SK-N-SH (cell line): ENCODE data around the gene PMF1.
"Not testable (repeated sequence)": the region's sequence is repeated elsewhere in the genome, so short reads cannot be mapped to it uniquely, and the experiment has no call there.

Experiments used
- POLR2AphosphoS5 ChIP-seq: IDR thresholded peaks from 2 replicates; pipeline ENCODE4 v1.6.1; 2012; ENCODE audit warnings: low read depth, low read length
- TAF1 ChIP-seq: IDR thresholded peaks from 2 replicates; pipeline ENCODE4 v1.6.1; 2012; ENCODE audit warnings: low read depth, mild to moderate bottlenecking, low read length, moderate library complexity, borderline replicate concordance
- TF ChIP-seq, protein P1 (sequence below): IDR thresholded peaks from 2 replicates; pipeline ENCODE4 v1.4.0; 2012; ENCODE audit warnings: low read depth
- TF ChIP-seq, protein P2 (sequence below): fragments of 200-600 bp; sonication (generic); IDR thresholded peaks from 2 replicates; pipeline ENCODE4 v1.6.1; 2017; ENCODE audit warnings: antibody characterized with exemption, mild to moderate bottlenecking, moderate library complexity

DNA sequence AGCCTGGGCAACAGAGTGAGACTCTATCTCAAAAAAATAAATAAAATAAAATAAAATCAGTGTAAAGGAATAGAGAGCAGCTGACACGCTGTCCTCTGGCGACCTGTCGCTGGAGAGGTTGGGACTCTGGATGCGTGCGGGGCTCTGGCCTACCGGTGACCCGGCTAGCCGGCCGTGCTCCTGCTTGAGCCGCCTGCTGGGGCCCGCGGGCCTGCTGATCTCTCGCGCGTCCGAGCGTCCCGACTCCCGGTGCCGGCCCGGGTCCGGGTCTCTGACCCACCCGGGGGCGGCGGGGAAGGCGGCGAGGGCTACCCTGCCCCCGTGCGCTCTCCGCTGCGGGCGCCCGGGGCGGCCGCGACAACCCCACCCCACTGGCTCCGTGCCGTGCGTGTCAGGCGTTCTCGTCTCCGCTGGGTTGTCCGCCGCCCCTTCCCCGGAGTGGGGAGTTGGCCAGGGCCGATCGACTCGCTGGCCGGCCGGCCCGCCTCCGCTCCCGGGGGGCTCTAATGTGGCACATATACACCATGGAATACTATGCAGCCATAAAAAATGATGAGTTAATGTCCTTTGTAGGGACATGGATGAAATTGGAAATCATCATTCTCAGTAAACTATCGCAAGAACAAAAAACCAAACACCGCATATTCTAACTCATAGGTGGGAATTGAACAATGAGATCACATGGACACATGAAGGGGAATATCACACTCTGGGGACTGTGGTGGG is 3.7 kb downstream of the PMF1 start:
- TF ChIP-seq, protein P1, sequence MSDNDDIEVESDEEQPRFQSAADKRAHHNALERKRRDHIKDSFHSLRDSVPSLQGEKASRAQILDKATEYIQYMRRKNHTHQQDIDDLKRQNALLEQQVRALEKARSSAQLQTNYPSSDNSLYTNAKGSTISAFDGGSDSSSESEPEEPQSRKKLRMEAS = not testable (repeated sequence)
- TF ChIP-seq POLR2AphosphoS5, TAF1: not testable (repeated sequence)
- TF ChIP-seq, protein P2, sequence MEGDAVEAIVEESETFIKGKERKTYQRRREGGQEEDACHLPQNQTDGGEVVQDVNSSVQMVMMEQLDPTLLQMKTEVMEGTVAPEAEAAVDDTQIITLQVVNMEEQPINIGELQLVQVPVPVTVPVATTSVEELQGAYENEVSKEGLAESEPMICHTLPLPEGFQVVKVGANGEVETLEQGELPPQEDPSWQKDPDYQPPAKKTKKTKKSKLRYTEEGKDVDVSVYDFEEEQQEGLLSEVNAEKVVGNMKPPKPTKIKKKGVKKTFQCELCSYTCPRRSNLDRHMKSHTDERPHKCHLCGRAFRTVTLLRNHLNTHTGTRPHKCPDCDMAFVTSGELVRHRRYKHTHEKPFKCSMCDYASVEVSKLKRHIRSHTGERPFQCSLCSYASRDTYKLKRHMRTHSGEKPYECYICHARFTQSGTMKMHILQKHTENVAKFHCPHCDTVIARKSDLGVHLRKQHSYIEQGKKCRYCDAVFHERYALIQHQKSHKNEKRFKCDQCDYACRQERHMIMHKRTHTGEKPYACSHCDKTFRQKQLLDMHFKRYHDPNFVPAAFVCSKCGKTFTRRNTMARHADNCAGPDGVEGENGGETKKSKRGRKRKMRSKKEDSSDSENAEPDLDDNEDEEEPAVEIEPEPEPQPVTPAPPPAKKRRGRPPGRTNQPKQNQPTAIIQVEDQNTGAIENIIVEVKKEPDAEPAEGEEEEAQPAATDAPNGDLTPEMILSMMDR = not testable (repeated sequence)
